ENCODE data around the gene C3orf70. TPM values are rescaled to one million over a fixed set of nuclear protein-coding genes. Genes with fewer than 3 reads are reported as not detected.

Gene C3orf70
- polyA plus RNA-seq, 4 donors, result 7.2 to 9.8 (median 8.5) TPM

DNA sequence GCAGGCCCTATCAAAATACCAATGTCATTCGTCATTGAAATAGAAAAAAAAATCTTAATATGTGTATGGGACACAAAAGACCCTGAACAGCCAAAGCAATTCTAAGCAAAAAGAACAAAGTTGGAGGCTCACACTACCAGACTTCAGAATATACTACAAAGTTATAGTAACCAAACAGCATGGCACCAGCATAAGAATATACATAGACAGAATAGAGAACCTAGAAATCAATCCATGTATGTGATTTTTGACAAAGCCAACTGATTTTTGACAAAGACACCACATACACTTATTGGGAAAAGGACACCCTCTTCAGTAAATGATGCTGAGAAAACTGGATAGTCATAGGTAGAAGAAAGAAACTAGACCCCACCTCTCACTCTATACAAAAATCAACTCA is 95.0 kb downstream of the C3orf70 start:
- DNase-seq (ENCODE audit: low read depth in 4 of 4, low spot score in 3 of 4), result no peak

GRCh38 chr3:185056908-185057307 is 96.0 kb downstream of the C3orf70 start:
- no peak for DNase-seq (ENCODE audit: low read depth in 4 of 4, low spot score in 3 of 4)

GRCh38 chr3:185052631-185053030 is 100.2 kb downstream of the C3orf70 start:
- no peak for DNase-seq (ENCODE audit: low read depth in 4 of 4, low spot score in 3 of 4)

- DNase-seq (ENCODE audit: low read depth in 4 of 4, low spot score in 3 of 4), result no peak
Measured at GRCh38 chr3:185051801-185052200, 101.1 kb downstream of the C3orf70 start.

GRCh38 chr3:185049710-185050109 is 103.2 kb downstream of the C3orf70 start:
- DNase-seq (ENCODE audit: low read depth in 4 of 4, low spot score in 3 of 4), result no peak

- DNase-seq (ENCODE audit: low read depth in 4 of 4, low spot score in 3 of 4), result no peak
Measured at GRCh38 chr3:185046603-185047002, 106.3 kb downstream of the C3orf70 start.

- DNase-seq (ENCODE audit: low read depth in 4 of 4, low spot score in 3 of 4), result no peak
Measured at GRCh38 chr3:185046164-185046515, 106.7 kb downstream of the C3orf70 start.

- DNase-seq (ENCODE audit: low read depth in 4 of 4, low spot score in 3 of 4), result no peak
Measured at GRCh38 chr3:185042312-185043050, 110.4 kb downstream of the C3orf70 start.

- no peak for DNase-seq (ENCODE audit: low read depth in 4 of 4, low spot score in 3 of 4)
Measured at GRCh38 chr3:185041540-185041939, 111.3 kb downstream of the C3orf70 start.

- no peak for DNase-seq (ENCODE audit: low read depth in 4 of 4, low spot score in 3 of 4)
Measured at GRCh38 chr3:185040425-185040824, 112.4 kb downstream of the C3orf70 start.

- no peak for DNase-seq (ENCODE audit: low read depth in 4 of 4, low spot score in 3 of 4)
Measured at GRCh38 chr3:185037801-185038200, 115.1 kb downstream of the C3orf70 start.

DNA sequence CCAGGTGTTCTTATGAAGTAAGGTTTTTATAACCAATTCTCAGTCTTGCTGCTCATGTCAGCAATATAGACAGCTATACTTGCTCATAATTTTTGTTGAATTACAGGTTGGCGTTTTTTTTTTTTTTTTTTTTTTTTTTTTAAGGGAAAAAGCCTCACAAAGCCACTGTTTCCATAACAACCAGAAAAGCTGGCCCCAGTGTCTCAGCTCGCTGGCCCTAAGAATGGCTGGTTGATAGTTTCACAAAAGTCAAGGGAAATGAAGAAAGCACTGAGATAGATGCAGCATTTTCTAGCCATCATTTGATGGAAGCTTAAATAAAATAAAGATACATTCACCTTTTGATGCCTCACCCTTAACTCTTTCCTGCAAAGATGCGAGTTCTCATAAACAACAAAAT is 121.9 kb downstream of the C3orf70 start:
- DNase-seq (ENCODE audit: low read depth in 4 of 4, low spot score in 3 of 4), result no peak

DNA sequence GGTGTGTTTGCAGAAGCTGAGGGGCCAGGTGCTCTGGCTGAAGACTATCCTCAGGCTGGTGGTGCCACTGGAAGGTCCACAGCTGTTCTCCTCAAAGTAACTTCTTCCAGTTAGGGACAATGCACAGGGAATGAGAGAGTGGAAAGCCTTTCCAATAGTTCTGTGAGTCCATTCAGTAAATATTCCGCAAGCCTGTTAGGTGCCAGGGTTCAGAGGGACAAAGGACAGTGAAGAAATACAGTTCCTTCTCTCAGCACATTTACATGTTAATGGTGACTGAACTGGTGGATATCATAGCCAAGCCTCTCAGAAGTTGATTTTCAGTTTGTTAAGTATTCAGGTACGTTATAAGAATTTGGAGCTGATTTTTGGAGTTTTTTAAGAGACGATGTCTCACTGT is 122.5 kb downstream of the C3orf70 start:
- no peak for DNase-seq (ENCODE audit: low read depth in 4 of 4, low spot score in 3 of 4)

DNA sequence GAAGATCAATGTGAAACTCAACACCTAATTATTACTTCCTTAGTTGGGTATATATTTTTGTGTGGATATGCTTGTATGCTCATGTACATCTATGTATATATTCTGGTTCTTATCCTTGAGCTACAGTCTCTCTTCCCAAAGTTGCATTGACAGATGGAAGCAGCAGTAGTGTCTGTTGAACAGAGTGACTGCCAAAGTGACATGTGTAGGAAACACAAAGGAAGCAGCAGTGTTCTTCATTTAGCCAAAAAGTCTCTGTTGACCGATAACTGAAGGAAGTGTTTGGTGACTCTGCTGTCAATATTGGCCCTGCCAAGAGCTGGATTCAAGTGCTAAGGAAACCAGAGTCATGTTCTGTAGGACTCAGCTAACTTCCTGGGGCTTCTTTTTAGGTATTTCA is 123.8 kb downstream of the C3orf70 start:
- DNase-seq (ENCODE audit: low read depth in 4 of 4, low spot score in 3 of 4), result no peak

DNA sequence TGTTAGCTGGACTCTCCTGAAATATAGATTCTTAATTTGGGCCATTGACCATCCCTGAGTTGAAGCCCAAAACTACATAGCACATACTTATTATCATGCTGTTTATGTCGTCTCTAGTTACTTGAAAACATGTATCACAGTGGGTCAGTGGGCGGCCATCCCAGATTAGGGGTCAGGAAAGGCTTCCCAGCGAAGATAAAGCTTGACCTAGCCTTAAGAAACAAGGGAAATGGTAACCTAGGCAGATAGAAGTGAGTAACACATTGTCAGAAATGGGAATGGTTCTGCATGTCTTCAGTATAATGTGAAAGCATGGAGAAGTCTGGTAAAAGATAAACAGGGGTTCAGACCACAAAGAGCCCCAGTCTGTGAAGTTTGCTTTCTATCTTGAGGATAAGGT is 124.7 kb downstream of the C3orf70 start:
- DNase-seq (ENCODE audit: low read depth in 4 of 4, low spot score in 3 of 4), result no peak

Other genes with a start within 250 kb of the C3orf70 start
- 10 to 100 TPM in 3 of 4 donors, 1 to 10 TPM in 1; 6.6 to 27.3 (median 24.4) TPM for gene EHHADH, start 101.0 kb upstream of the C3orf70 start, polyA plus RNA-seq (ENCODE audit: insufficient read length in 4 of 4)
- 10 to 100 TPM; 38.9 to 54.2 (median 49.2) TPM for gene MAP3K13, start 210.1 kb upstream of the C3orf70 start, polyA plus RNA-seq (ENCODE audit: insufficient read length in 4 of 4)

Data from left renal pelvis (tissue), 4 donors.